HEK293 (cell line): ENCODE measurements around the gene AIG1.

Experiments
- CTCF ChIA-PET: fragments of 350-600 bp; formaldehyde crosslinking; extraction: SDS; loops from one replicate; lab custom pipeline; 2021; ENCODE audit warnings: antibody characterized with exemption; lab: Yijun Ruan, JAX
- POLR2A ChIA-PET: fragments of 300-600 bp; formaldehyde crosslinking; extraction: SDS; loops from one replicate; lab custom pipeline; 2020; ENCODE audit warnings: antibody characterized with exemption, inconsistent platforms; lab: Yijun Ruan, JAX
- H3K27ac ChIP-seq: fragments of 200-500 bp; sonication (Bioruptor generic); 2 replicates; pipeline ENCODE4 v1.5.1; 2014; ENCODE audit warnings: low read depth, low read length, control low read depth, inconsistent platforms; ENCODE audit errors: extremely low read depth
- H3K36me3 ChIP-seq, 2 experiments: fragments of 200-500 bp in 1 of 2; sonication (Bioruptor generic) in 1 of 2; 1 replicate in 1 of 2; 2 replicates in 1 of 2; pipeline ENCODE4 v1.5.1; 2014 to 2017; ENCODE audit warnings: inconsistent platforms in 2 of 2, low read length in 2 of 2; ENCODE audit not compliant: control insufficient read depth in 2 of 2, insufficient read depth in 1 of 2
- H3K4me1 ChIP-seq: fragments of 200-500 bp; sonication (Bioruptor generic); 2 replicates; pipeline ENCODE4 v1.5.1; 2014; ENCODE audit warnings: mild to moderate bottlenecking, low read length, inconsistent platforms; ENCODE audit not compliant: control insufficient read depth, insufficient read depth
- H3K4me3 ChIP-seq: 2 replicates; pipeline ENCODE4 v1.5.1; 2011; ENCODE audit warnings: low read depth, mild to moderate bottlenecking, control low read depth, low read length, moderate library complexity
- H3K9me3 ChIP-seq: fragments of 200-500 bp; sonication (Bioruptor generic); 2 replicates; pipeline ENCODE4 v1.5.1; 2014; ENCODE audit warnings: low read depth, low read length, inconsistent platforms; ENCODE audit not compliant: control insufficient read depth, insufficient read depth
- GLI4 ChIP-seq: fragments of 450-650 bp; formaldehyde crosslinking; IDR thresholded peaks from 2 replicates; pipeline ENCODE4 v1.5.1; 2016; ENCODE audit warnings: missing biosample characterization, missing genetic modification characterization
- MYNN ChIP-seq: fragments of 450-650 bp; formaldehyde crosslinking; IDR thresholded peaks from 2 replicates; pipeline ENCODE4 v1.5.1; 2016; ENCODE audit warnings: missing biosample characterization, missing genetic modification characterization, borderline replicate concordance
- OSR2 ChIP-seq: fragments of 450-650 bp; formaldehyde crosslinking; IDR thresholded peaks from 2 replicates; pipeline ENCODE4 v1.5.1; 2016; ENCODE audit warnings: missing biosample characterization, missing genetic modification characterization
- SP2 ChIP-seq: fragments of 450-650 bp; formaldehyde crosslinking; IDR thresholded peaks from 2 replicates; pipeline ENCODE4 v1.5.1; 2016; ENCODE audit warnings: missing biosample characterization, missing genetic modification characterization
- SP3 ChIP-seq: fragments of 450-650 bp; formaldehyde crosslinking; IDR thresholded peaks from 2 replicates; pipeline ENCODE4 v1.5.1; 2016; ENCODE audit warnings: missing biosample characterization, missing genetic modification characterization
- TCF7L2 ChIP-seq: IDR thresholded peaks from 2 replicates; pipeline ENCODE4 v1.6.1; 2011; ENCODE audit warnings: low read depth, mild to moderate bottlenecking, inconsistent platforms, low read length, moderate library complexity, borderline replicate concordance
- ZBTB17 ChIP-seq: fragments of 450-650 bp; formaldehyde crosslinking; IDR thresholded peaks from 2 replicates; pipeline ENCODE4 v1.5.1; 2016; ENCODE audit warnings: missing biosample characterization, missing genetic modification characterization
- ZBTB6 ChIP-seq: fragments of 450-650 bp; formaldehyde crosslinking; IDR thresholded peaks from 2 replicates; pipeline ENCODE4 v1.5.1; 2017; ENCODE audit warnings: missing biosample characterization, missing genetic modification characterization
- ZNF211 ChIP-seq: fragments of 450-650 bp; formaldehyde crosslinking; IDR thresholded peaks from 2 replicates; pipeline ENCODE4 v1.5.1; 2016; ENCODE audit warnings: low read depth, missing biosample characterization, missing genetic modification characterization
- ZNF274 ChIP-seq, 2 experiments: fragments of 200-500 bp in 1 of 2; fragments of 450-650 bp in 1 of 2; sonication (Bioruptor generic) in 1 of 2; formaldehyde crosslinking in 1 of 2; IDR thresholded peaks; 2 replicates each; pipeline versions ENCODE4 v1.5.1 to v1.6.1; 2014 to 2016; ENCODE audit warnings: borderline replicate concordance in 1 of 2, inconsistent platforms in 1 of 2, low read length in 1 of 2, missing biosample characterization in 1 of 2, missing genetic modification characterization in 1 of 2
- ZNF311 ChIP-seq: fragments of 450-650 bp; formaldehyde crosslinking; IDR thresholded peaks from 2 replicates; pipeline ENCODE4 v1.5.1; 2017; ENCODE audit warnings: missing biosample characterization, missing genetic modification characterization, borderline replicate concordance
- ZNF391 ChIP-seq: fragments of 450-650 bp; formaldehyde crosslinking; IDR thresholded peaks from 2 replicates; pipeline ENCODE4 v1.5.1; 2016; ENCODE audit warnings: low read depth, missing biosample characterization, missing genetic modification characterization, borderline replicate concordance
- ZNF394 ChIP-seq: fragments of 450-650 bp; formaldehyde crosslinking; IDR thresholded peaks from 2 replicates; pipeline ENCODE4 v1.5.1; 2016; ENCODE audit warnings: missing biosample characterization, missing genetic modification characterization, mild to moderate bottlenecking, moderate library complexity, borderline replicate concordance
- ZNF623 ChIP-seq: fragments of 450-650 bp; formaldehyde crosslinking; IDR thresholded peaks from 2 replicates; pipeline ENCODE4 v1.5.1; 2016; ENCODE audit warnings: missing biosample characterization, missing genetic modification characterization
- ZNF654 ChIP-seq: fragments of 450-650 bp; formaldehyde crosslinking; IDR thresholded peaks from 2 replicates; pipeline ENCODE4 v1.5.1; 2016; ENCODE audit warnings: low read depth, missing biosample characterization, missing genetic modification characterization
- ZNF785 ChIP-seq: fragments of 450-650 bp; formaldehyde crosslinking; IDR thresholded peaks from 2 replicates; pipeline ENCODE4 v1.5.1; 2016; ENCODE audit warnings: missing biosample characterization, missing genetic modification characterization
- ZNF791 ChIP-seq: fragments of 450-650 bp; formaldehyde crosslinking; IDR thresholded peaks from 2 replicates; pipeline ENCODE4 v1.5.1; 2016; ENCODE audit warnings: missing biosample characterization, missing genetic modification characterization
- ZNF792 ChIP-seq: fragments of 450-650 bp; formaldehyde crosslinking; IDR thresholded peaks from 2 replicates; pipeline ENCODE4 v1.5.1; 2016; ENCODE audit warnings: missing biosample characterization, missing genetic modification characterization
- TF ChIP-seq, protein P1 (sequence below): fragments of 450-650 bp; formaldehyde crosslinking; IDR thresholded peaks from 2 replicates; pipeline ENCODE4 v1.5.1; 2017; ENCODE audit warnings: missing biosample characterization, mild to moderate bottlenecking, missing genetic modification characterization, moderate library complexity

The AIG1 gene

DNA sequence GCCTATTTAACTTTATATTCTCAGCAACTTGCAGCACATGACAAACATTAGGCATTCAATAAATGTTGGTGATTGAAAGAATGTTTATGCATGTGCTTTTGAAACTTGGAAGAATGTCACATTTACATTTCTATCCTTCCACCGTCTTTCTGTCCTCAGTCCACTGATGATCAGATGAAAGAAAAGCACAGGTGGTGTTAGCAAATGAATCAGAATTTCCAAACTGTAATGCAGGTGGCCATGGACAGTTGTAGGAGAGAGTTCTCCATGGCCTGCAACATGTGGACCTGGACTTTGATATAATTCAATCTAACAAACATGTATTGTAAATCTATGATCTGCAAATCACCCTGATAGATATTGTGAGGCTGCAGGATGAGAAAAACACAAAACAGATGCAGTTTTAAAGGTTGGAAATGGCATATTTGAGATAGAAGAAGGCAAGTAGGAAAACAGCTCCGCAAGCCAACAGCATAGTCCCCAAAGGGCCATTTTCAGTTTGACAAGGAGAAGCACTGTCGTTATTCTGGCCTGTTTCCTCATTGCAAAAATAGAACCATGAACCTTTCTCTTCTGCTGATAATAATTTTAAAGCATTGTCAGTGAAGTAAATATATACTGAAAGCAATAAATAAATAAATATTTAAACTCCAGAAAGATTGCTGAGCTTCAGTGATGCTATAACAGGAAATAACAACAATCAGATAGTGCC lies 119.4 kb downstream of the AIG1 start:
- POLR2A ChIA-PET: no interaction called here
- Histone ChIP-seq H3K4me3 (no peak overlapping the region), H3K4me1 (no peaks in the 10 kb centered on the region)
- TF ChIP-seq GLI4 (tag by site-specific recombination) (no peak), ZNF274 (IDR thresholded peaks at IDR 0.05; ENCODE audit: low read length) (no peak), ZNF274 (tag by site-specific recombination; IDR thresholded peaks at IDR 0.05; ENCODE audit: borderline replicate concordance) (no peak), SP3 (tag by site-specific recombination) (no peak)
- TF ChIP-seq, all 188 proteins: peak for 0
- CTCF ChIA-PET: interaction anchor here (0.8 kb wide), 1 partner anchor 25 kb away, joined by 4 read pairs; no protein-coding TSS in a partner anchor
- Histone ChIP-seq H3K9me3 (no peaks in the 10 kb centered on the region), H3K36me3 (peaks cover 0 to 3% of the 10 kb centered on the region in 2 experiments; a peak in 2 of 3 replicates), H3K27ac (no peak overlapping the region)

GRCh38 chr6:143180826-143181225 lies 120.1 kb downstream of the AIG1 start:
- Histone ChIP-seq H3K9me3 (no peaks in the 10 kb centered on the region), H3K27ac (no peak overlapping the region), H3K4me1 (no peaks in the 10 kb centered on the region), H3K4me3 (no peak overlapping the region), H3K36me3 (peaks cover 0 to 3% of the 10 kb centered on the region in 2 experiments; a peak in 2 of 3 replicates)
- no peak for TF ChIP-seq ZNF785 (tag by site-specific recombination)
- POLR2A ChIA-PET: no interaction called here
- CTCF ChIA-PET: interaction anchor here (0.8 kb wide), 1 partner anchor 26 kb away, joined by 4 read pairs; no protein-coding TSS in a partner anchor

DNA sequence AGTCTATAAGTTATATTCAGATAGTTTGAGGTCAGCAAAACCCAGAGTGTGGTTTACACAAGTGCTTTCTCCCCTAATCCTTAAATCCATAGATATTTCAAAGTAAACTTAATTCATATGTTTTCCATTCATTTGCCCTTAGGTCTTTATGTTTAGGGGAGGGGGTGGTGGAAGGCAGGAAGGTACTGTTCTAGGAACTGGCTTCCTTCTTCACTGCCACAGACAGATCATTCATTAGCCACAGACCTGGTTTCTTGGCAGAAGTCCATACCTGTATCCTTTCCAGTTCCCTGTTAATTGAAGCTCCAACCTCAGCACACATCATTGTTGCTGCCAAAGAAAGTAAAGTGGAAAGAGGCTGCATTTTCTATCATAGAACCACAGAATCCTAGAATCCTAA lies 123.0 kb downstream of the AIG1 start:
- no peak overlapping the region for H3K27ac ChIP-seq
- H3K4me1 ChIP-seq: no peaks in the 10 kb centered on the region
- POLR2A ChIA-PET: no interaction called here
- H3K9me3 ChIP-seq: no peaks in the 10 kb centered on the region
- TF ChIP-seq ZNF654 (tag by site-specific recombination) (no peak), ZNF623 (tag by site-specific recombination) (no peak), OSR2 (tag by site-specific recombination) (no peak), ZNF791 (tag by site-specific recombination) (no peak), SP2 (tag by site-specific recombination) (no peak), ZBTB6 (tag by site-specific recombination) (no peak), ZNF311 (tag by site-specific recombination) (no peak), ZNF211 (tag by site-specific recombination) (no peak), ZBTB17 (tag by site-specific recombination) (no peak), ZNF394 (tag by site-specific recombination) (no peak), TCF7L2 (no peak), ZNF792 (tag by site-specific recombination) (no peak), MYNN (tag by site-specific recombination) (no peak), ZNF391 (tag by site-specific recombination) (no peak)
- TF ChIP-seq, protein P1, sequence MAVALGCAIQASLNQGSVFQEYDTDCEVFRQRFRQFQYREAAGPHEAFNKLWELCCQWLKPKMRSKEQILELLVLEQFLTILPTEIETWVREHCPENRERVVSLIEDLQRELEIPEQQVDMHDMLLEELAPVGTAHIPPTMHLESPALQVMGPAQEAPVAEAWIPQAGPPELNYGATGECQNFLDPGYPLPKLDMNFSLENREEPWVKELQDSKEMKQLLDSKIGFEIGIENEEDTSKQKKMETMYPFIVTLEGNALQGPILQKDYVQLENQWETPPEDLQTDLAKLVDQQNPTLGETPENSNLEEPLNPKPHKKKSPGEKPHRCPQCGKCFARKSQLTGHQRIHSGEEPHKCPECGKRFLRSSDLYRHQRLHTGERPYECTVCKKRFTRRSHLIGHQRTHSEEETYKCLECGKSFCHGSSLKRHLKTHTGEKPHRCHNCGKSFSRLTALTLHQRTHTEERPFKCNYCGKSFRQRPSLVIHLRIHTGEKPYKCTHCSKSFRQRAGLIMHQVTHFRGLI (tag by site-specific recombination): no peak
- no peak overlapping the region for H3K4me3 ChIP-seq
- CTCF ChIA-PET: interaction anchor here (0.6 to 1.6 kb wide), 2 partner anchors 14 to 244 kb away, joined by 3 to 5 read pairs; no protein-coding TSS in a partner anchor
- peaks cover 0 to 10% of the 10 kb centered on the region in 2 experiments; a peak in 2 of 3 replicates for H3K36me3 ChIP-seq
